PFSK-1 (cell line): ENCODE measurements around the gene TRPC4.

Experiments used
- FOXP2 ChIP-seq: optimal IDR thresholded peaks from 2 replicates; pipeline ENCODE3; 2011; ENCODE audit warnings: borderline replicate concordance, control low read depth, inconsistent platforms; ENCODE audit not compliant: insufficient read depth; ENCODE audit errors: extremely low read length, extremely low read depth
- POLR2AphosphoS5 ChIP-seq: IDR thresholded peaks from 2 replicates; pipeline ENCODE4 v1.6.1; 2012; ENCODE audit warnings: low read depth, mild to moderate bottlenecking, control low read depth, low read length, moderate library complexity
- SIN3A ChIP-seq: IDR thresholded peaks from 2 replicates; pipeline ENCODE4 v1.6.1; 2012; ENCODE audit warnings: mild to moderate bottlenecking, low read length, moderate library complexity, borderline replicate concordance; ENCODE audit not compliant: insufficient read depth
- TAF1 ChIP-seq: IDR thresholded peaks from 2 replicates; pipeline ENCODE4 v1.6.1; 2012; ENCODE audit warnings: low read length, control low read depth, borderline replicate concordance; ENCODE audit not compliant: insufficient read depth
- TF ChIP-seq, protein P1 (sequence below), 2 experiments: IDR thresholded peaks; 2 replicates each; pipeline versions ENCODE4 v1.6.1 to v1.8.0; 2011 to 2012; ENCODE audit warnings: low read depth in 2 of 2, low read length in 2 of 2, control low read depth in 1 of 2, inconsistent platforms in 1 of 2, mild to moderate bottlenecking in 1 of 2, moderate library complexity in 1 of 2; ENCODE audit not compliant: insufficient read depth in 1 of 2

TRPC4 gene

DNA sequence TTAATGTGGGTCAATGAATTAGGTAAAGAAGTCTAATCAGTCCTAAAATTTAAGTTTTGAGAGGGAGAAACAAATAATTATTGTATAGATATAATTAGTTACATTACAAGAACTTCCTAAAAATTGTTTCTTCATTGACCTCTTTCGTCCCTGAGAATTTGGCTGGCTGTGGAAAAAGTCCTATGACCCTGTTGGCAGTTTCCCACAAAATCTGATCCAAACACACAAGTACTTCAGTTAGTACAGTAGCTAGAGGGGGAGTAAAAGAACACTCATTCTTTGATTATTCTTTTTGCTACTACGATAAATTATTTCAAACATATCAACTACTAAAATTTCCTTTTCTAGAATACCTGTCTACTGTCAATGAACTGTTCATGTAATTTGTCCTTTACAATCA is 282.3 kb downstream of the TRPC4 start:
- TF ChIP-seq, protein P1, sequence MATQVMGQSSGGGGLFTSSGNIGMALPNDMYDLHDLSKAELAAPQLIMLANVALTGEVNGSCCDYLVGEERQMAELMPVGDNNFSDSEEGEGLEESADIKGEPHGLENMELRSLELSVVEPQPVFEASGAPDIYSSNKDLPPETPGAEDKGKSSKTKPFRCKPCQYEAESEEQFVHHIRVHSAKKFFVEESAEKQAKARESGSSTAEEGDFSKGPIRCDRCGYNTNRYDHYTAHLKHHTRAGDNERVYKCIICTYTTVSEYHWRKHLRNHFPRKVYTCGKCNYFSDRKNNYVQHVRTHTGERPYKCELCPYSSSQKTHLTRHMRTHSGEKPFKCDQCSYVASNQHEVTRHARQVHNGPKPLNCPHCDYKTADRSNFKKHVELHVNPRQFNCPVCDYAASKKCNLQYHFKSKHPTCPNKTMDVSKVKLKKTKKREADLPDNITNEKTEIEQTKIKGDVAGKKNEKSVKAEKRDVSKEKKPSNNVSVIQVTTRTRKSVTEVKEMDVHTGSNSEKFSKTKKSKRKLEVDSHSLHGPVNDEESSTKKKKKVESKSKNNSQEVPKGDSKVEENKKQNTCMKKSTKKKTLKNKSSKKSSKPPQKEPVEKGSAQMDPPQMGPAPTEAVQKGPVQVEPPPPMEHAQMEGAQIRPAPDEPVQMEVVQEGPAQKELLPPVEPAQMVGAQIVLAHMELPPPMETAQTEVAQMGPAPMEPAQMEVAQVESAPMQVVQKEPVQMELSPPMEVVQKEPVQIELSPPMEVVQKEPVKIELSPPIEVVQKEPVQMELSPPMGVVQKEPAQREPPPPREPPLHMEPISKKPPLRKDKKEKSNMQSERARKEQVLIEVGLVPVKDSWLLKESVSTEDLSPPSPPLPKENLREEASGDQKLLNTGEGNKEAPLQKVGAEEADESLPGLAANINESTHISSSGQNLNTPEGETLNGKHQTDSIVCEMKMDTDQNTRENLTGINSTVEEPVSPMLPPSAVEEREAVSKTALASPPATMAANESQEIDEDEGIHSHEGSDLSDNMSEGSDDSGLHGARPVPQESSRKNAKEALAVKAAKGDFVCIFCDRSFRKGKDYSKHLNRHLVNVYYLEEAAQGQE (IDR thresholded peaks at IDR 0.05; ENCODE audit: insufficient read depth in 1 of 2, low read depth in 2 of 2, low read length in 2 of 2): no peak
- TF ChIP-seq POLR2AphosphoS5: no peak
- TF ChIP-seq SIN3A: no peak
- no peak for TF ChIP-seq TAF1
- TF ChIP-seq FOXP2: no peak
